ENCODE measurements around the gene LOXHD1. TPM values are rescaled to one million over a fixed set of nuclear protein-coding genes. Genes with fewer than 3 reads are reported as not detected.

LOXHD1 gene
- total and polyA plus RNA-seq, 2 experiments from 2014 or later, result 0.21 TPM; not detected in 1

DNA sequence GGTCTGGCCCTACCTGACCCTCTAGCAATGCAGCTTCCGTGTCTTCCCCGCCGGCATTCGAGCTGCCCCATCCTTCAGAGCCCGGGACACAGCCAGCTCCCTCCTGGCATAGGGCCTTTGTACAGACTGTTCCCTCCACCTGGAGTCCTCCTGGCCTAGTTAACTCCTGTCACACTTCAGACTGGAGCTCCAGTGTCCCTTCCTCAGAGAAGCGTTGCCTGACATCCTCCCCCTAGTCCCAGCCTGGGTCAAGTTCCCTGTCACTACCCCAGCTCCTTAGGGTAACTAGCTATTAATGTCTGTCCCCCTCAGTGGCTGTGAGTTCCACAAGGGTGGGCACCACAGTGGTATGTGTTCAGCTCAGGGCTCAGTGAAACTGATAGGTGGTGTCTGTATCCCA, 45.5 kb upstream of the LOXHD1 start:
- Histone ChIP-seq H3K4me1 (ENCODE audit: low read depth) (peaks cover 18% of the 10 kb centered on the region), H3K4me3 (no peak overlapping the region), H3K36me3 (no peaks in the 10 kb centered on the region), H3K27me3 (no peaks in the 10 kb centered on the region), H3K27ac (no peak overlapping the region), H3K9me3 (ENCODE audit: low read depth) (no peaks in the 10 kb centered on the region)
- no peak for DNase-seq (ENCODE audit: low read depth in 1 of 2, low spot score in 1 of 2)
- no peak for TF ChIP-seq CTCF (IDR thresholded peaks at IDR 0.05; ENCODE audit: low read depth, low read length)

DNA sequence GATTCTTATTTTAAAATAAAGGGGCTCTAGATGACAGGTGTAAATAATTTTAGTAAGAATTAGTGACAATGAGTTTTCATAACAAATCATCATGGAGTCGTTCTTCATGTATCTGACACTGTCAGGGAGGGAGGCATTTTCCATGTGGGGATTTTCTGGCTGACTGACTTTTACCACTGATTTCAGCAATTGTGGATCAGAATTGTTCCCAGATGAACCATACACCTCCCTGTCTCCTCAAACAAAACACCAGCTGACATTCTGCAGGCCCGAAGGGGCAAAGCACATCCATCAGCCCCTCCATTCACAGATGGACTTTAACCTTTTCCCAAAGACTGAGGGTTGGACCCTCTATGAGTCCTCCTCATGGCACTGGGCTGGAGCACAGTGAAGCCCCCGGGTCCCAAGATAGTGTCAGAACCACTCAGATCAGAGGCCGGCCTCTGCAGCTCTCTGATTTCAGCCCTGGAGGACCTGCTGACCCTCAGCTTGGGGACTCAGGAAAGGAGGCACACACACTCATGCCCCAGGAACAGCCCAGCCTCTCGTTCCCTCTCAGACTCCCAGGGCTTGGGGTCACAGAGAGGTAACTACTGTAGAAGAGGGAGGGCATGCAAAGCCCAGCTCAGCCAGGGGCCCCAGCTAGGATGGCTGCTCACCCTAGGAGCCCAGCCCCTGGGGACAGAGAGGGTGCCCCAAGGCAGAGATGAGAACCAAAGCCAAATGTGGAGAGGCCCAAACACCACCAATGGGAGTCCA, 43.2 kb upstream of the LOXHD1 start:
- Histone ChIP-seq H3K4me1 (ENCODE audit: low read depth) (peaks cover 11% of the 10 kb centered on the region), H3K27ac (no peak overlapping the region), H3K27me3 (no peaks in the 10 kb centered on the region), H3K4me3 (no peak overlapping the region), H3K36me3 (no peaks in the 10 kb centered on the region), H3K9me3 (ENCODE audit: low read depth) (no peaks in the 10 kb centered on the region)
- no peak for DNase-seq (ENCODE audit: low read depth in 1 of 2, low spot score in 1 of 2)
- TF ChIP-seq CTCF (IDR thresholded peaks at IDR 0.05; ENCODE audit: low read depth, low read length), result no peak

- no peak for DNase-seq (ENCODE audit: low read depth in 1 of 2, low spot score in 1 of 2)
- Histone ChIP-seq H3K4me1 (ENCODE audit: low read depth) (peaks cover 15% of the 10 kb centered on the region), H3K9me3 (ENCODE audit: low read depth) (no peaks in the 10 kb centered on the region), H3K27ac (no peak overlapping the region), H3K4me3 (no peak overlapping the region), H3K27me3 (no peaks in the 10 kb centered on the region), H3K36me3 (no peaks in the 10 kb centered on the region)
- no peak for TF ChIP-seq CTCF (IDR thresholded peaks at IDR 0.05; ENCODE audit: low read depth, low read length)
Observed at GRCh38 chr18:46696702-46697101, 39.7 kb upstream of the LOXHD1 start.

DNA sequence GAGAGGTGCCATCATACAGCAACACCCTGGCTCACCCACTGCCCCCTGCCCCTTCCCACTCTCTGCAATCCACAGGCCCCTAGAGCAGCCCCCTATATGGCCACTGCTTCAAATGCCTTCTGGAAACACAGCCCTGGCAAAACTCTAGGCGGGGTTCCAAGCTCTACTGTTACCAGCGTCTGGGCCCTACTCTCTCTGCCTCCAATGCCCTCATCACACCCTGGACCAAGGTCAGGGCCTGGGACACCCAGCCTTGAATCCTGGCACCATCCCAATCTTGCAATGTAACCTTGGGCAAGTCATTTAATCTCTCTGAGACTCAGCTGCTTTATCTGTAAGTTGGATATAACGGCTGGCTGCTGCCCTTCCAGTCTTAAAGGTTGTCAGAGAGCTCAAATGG, 39.2 kb upstream of the LOXHD1 start:
- Histone ChIP-seq H3K36me3 (no peaks in the 10 kb centered on the region), H3K4me3 (no peak overlapping the region), H3K27ac (no peak overlapping the region), H3K27me3 (no peaks in the 10 kb centered on the region), H3K4me1 (ENCODE audit: low read depth) (peaks cover 18% of the 10 kb centered on the region), H3K9me3 (ENCODE audit: low read depth) (no peaks in the 10 kb centered on the region)
- no peak for DNase-seq (ENCODE audit: low read depth in 1 of 2, low spot score in 1 of 2)
- no peak for TF ChIP-seq CTCF (IDR thresholded peaks at IDR 0.05; ENCODE audit: low read depth, low read length)

DNA sequence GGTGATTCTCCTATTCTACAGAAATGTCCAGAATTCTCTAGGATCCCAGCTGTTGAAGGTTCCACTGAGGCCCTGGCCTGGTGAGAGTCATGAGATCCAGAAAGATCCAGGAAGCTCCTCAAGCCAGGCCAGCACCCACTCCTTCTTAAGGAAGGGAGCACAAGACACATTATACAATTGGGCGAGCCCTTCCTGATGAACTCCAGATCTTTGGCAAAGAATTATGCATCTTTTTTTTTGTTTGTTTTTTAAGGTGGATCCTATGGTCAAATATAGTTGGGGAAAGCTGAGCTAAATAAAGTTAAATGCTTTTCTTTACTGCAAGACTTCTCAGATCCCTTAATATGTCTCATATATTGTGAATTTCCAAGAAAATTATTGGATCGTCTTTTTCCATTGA, 37.0 kb upstream of the LOXHD1 start:
- H3K27me3 ChIP-seq, result no peaks in the 10 kb centered on the region
- H3K4me1 ChIP-seq (ENCODE audit: low read depth), result peaks cover 15% of the 10 kb centered on the region
- H3K9me3 ChIP-seq (ENCODE audit: low read depth), result no peaks in the 10 kb centered on the region
- H3K4me3 ChIP-seq, result no peak overlapping the region
- H3K27ac ChIP-seq, result no peak overlapping the region
- H3K36me3 ChIP-seq, result no peaks in the 10 kb centered on the region
- TF ChIP-seq CTCF (IDR thresholded peaks at IDR 0.05; ENCODE audit: low read depth, low read length), result no peak
- DNase-seq (ENCODE audit: low read depth in 1 of 2, low spot score in 1 of 2), result no peak
